ENCODE results near the gene MUC4. TPM values are rescaled to one million over a fixed set of nuclear protein-coding genes. Genes with fewer than 3 reads are reported as not detected.

MUC4 gene
- total RNA-seq, 4 donors from 2014 or later: not detected

GRCh38 chr3:195853036-195853435 lies 41.3 kb upstream of the MUC4 start:
- peaks cover 0 to 5% (median 0%) of the 10 kb centered on the region in 4 donors for H3K4me1 ChIP-seq
- H3K4me3 ChIP-seq: no peak overlapping the region
- H3K27me3 ChIP-seq: no peaks in the 10 kb centered on the region
- 91% methylated on average over 20 of the region's 20 CpGs for WGBS, 2 donors
- TF ChIP-seq EP300 (IDR thresholded peaks at IDR 0.05): no peak
- no peak for TF ChIP-seq POLR2A (IDR thresholded peaks at IDR 0.05)
- TF ChIP-seq CTCF (IDR thresholded peaks at IDR 0.05): no peak
- H3K36me3 ChIP-seq: no peaks in the 10 kb centered on the region
- DNase-seq (ENCODE audit: low spot score in 2 of 2): no peak
- no peak overlapping the region for H3K27ac ChIP-seq
- no peaks in the 10 kb centered on the region for H3K9me3 ChIP-seq

- Histone ChIP-seq H3K27ac (no peak overlapping the region), H3K9me3 (no peaks in the 10 kb centered on the region), H3K4me3 (no peak overlapping the region), H3K4me1 (peaks cover 0 to 5% (median 0%) of the 10 kb centered on the region in 4 donors), H3K36me3 (no peaks in the 10 kb centered on the region), H3K27me3 (no peaks in the 10 kb centered on the region)
- DNase-seq (ENCODE audit: low spot score in 2 of 2): peak; percentile 90 to 98
- no peak for TF ChIP-seq POLR2A (IDR thresholded peaks at IDR 0.05)
- TF ChIP-seq CTCF (IDR thresholded peaks at IDR 0.05): peak; percentile 99 to 100 (median 99)
- peak in 1 of 2 donors; percentile 57 for TF ChIP-seq EP300 (IDR thresholded peaks at IDR 0.05)
- WGBS, 2 donors: 32 to 39% methylated on average over 31 of the region's 31 CpGs
Measured at GRCh38 chr3:195850857-195851543, 39.3 kb upstream of the MUC4 start.

- DNase-seq (ENCODE audit: low spot score in 2 of 2): no peak
- no peak overlapping the region for H3K27ac ChIP-seq
- 87 to 90% methylated on average over 48 to 53 of the region's 53 CpGs for WGBS, 2 donors
- no peaks in the 10 kb centered on the region for H3K36me3 ChIP-seq
- H3K4me3 ChIP-seq: no peak overlapping the region
- no peaks in the 10 kb centered on the region for H3K27me3 ChIP-seq
- H3K9me3 ChIP-seq: no peaks in the 10 kb centered on the region
- peaks cover 0 to 5% (median 0%) of the 10 kb centered on the region in 4 donors for H3K4me1 ChIP-seq
- TF ChIP-seq EP300 (IDR thresholded peaks at IDR 0.05) (no peak), POLR2A (IDR thresholded peaks at IDR 0.05) (no peak), CTCF (IDR thresholded peaks at IDR 0.05) (peak in 1 of 5 experiments; percentile 4)
Measured at GRCh38 chr3:195849322-195850074, 37.8 kb upstream of the MUC4 start.

GRCh38 chr3:195847055-195847950 lies 35.6 kb upstream of the MUC4 start:
- Histone ChIP-seq H3K4me3 (no peak overlapping the region), H3K4me1 (peaks cover 0 to 5% (median 0%) of the 10 kb centered on the region in 4 donors), H3K9me3 (no peaks in the 10 kb centered on the region), H3K27ac (no peak overlapping the region), H3K36me3 (no peaks in the 10 kb centered on the region), H3K27me3 (no peaks in the 10 kb centered on the region)
- TF ChIP-seq CTCF (IDR thresholded peaks at IDR 0.05) (no peak), EP300 (IDR thresholded peaks at IDR 0.05) (no peak), POLR2A (IDR thresholded peaks at IDR 0.05) (no peak)
- 72 to 82% methylated on average over 15 to 16 of the region's 24 CpGs for WGBS, 2 donors
- no peak for DNase-seq (ENCODE audit: low spot score in 2 of 2)
